GM19035 (cell line): ENCODE measurements around the gene AGPAT3.

Experiments
- ATAC-seq: cut with Tn5 transposase; IDR thresholded peaks from one replicate; pipeline ENCODE4 v1.9.1; 2021; ENCODE audit not compliant: unreplicated experiment

AGPAT3 gene

DNA sequence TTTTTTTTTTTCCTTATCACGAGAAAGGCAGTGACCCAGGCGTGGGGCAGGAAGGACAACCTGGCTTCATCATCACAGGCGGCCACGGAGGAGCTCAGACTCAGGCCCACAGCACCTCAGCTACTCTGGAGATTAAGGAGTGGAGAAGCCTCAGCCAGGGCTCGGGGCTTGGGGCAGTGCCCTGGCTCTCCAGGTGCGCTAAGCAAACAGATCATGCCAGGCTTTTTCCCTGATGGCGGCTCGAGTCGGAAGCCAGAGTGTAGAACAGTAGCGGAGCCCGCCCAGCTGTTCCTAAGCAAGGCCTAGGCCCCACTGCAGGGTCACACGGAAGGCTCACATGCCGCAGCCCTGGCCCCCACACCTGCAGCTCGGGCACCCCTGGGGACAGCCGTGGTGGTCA, 70.7 kb downstream of the AGPAT3 start:
- no peak for ATAC-seq

- no peak for ATAC-seq
Observed at GRCh38 chr21:43936247-43936967, 71.4 kb downstream of the AGPAT3 start.

GRCh38 chr21:43937051-43937832, 72.2 kb downstream of the AGPAT3 start:
- no peak for ATAC-seq

DNA sequence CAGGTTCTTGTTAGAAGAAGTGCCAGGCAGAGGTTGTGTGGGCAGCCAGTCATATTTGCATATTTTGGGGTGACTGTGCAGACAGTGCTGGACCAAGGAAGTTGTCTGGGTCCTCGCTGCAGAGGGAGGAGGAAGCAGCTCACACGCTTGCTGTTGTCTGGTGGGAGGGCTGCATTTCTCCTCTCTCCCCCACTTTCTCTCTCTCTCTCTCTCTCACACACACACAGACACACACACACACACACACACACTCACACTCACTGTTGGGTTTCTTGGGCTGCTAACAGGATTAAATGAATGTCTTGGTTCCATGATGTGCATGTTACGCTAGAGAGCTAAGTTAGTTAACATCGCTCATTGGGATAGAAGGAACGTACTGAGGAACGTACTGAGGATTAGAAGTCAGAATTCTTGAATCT, 72.9 kb downstream of the AGPAT3 start:
- ATAC-seq = no peak

DNA sequence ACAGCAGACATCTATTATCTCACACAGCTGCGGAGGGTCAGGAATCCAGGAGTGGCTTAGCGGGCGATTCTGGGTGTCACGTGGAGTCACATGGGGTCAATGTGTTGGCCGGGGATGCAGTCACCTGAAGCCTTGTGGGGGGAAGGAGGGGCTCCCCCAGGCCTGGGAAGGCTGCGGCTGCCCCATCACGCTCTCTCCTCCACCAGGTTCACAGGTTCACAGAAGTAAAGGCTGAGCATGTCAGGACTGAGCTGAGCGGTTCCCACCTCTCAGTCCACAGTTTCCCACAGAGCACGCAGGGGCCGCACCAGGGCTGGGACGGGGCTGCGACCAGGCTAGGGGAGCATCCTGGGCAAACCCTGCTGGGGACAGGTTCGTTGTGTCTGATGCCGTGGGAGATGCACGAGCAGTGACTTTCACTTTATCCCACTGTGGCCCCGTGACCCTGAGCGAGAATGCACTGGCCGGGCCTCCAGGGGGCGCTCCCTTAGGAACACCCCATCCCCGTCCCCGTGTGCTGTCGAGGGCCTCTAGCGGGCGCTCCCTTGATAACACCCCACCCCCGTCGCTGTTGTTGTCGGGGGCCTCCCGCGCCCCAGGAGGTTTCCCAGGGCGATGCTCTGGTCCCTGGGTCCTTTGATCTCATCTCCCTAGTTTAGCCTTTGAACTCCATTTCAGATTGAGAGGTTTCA, 73.9 kb downstream of the AGPAT3 start:
- ATAC-seq = peak; percentile 77

GRCh38 chr21:43939443-43940328, 74.7 kb downstream of the AGPAT3 start:
- no peak for ATAC-seq

DNA sequence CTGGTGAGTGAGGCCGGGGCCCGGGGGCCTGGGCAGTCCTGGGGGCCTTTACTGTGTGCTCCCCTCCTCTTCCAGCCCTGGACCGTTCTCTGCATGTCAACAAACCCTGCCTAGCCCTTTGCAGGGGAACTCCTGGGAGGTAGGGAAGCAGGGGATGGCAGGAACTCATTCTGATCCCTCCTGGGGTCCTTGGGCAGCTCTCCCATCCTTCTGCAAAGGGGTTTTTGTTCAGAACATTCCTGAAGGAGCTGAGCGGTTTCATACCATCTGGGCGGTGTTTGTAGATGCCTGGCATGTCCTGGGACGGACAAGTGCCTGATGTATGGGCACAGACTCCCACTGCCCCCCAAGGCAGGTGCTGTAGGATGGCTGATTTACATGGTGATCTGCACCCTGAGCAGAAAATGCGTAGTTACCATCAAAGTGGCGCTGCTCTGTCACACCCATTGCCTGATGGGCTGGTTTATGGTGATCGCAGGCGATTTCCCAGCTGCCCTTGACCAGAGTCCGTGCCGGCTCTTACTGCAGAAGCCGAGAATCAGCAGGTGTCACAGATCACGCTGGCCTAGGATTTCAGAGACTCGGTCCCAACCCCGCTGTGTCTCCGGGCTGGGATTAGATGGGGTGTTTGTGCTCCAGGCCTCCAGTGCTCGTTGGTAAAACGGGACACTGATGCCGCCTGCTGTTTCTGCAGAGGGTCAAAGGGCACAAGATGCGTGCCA, 75.5 kb downstream of the AGPAT3 start:
- ATAC-seq = no peak

DNA sequence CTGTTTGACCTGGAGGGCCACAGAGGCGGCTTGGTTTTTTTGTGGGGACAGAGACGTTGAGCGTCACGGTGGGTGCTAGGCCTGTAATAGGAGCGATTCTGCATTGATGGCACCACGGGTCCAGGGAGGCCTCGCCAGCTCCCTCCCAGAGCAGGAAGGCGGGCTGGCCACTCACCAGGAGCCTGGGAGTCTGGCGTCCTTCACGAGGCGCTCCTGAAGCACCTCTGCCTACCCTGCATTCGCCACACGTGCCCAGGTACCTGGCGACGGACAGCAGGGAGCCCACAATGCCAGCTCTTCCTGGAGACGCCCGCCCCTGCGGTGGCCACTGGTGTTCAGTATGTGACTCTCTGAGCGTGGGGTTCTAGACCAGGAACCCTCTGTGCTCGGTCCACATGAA, 77.2 kb downstream of the AGPAT3 start:
- no peak for ATAC-seq

DNA sequence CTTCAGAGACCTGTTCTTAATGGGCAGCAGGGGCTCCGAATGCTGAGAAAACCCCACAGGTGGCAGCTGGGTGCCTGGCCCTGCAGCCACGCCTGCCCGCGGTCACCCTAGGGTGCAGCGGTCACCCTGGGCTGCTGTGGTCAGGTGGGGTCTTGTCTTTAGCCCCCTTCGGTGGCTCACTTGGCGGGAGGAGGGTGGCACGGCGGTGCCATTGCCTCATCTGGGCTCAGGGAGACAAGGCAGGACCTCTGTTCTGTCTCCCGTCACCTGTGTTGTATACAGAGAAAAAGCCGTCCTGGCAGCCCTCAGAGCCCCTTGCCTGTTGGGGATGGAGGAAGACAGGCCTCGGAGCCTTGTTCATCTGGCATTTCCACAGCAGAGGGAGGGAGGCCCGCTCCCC, 77.6 kb downstream of the AGPAT3 start:
- no peak for ATAC-seq

DNA sequence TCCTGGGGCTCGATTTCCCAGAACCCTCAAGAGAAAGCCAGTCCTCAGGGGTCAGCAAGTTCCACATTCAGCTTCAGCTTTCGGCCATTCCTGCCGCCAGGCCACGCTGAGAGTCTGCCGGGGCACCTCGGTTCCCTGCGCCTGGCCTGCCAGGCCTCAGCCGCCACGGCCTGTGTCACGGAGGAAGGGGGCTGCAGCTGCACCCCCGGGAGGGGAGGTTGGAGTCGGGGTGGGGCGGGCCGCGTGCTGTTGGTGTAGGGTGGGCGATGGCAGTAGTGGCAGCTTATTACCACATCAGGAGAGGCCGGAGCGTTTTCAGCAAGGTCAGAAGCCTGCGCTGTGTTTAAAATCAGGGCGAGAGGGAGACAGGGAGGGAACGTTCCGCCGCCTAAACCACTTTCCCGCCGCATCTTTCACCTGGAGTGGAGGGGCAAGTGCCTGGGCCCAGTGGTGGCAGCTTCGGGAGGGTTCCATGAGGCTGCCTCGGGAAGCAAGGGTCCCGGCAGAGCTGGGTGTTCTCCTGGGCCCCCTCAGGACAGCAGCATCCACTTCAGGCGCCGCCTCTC, 78.6 kb downstream of the AGPAT3 start:
- ATAC-seq = no peak

GRCh38 chr21:43944078-43944633, 79.1 kb downstream of the AGPAT3 start:
- no peak for ATAC-seq

DNA sequence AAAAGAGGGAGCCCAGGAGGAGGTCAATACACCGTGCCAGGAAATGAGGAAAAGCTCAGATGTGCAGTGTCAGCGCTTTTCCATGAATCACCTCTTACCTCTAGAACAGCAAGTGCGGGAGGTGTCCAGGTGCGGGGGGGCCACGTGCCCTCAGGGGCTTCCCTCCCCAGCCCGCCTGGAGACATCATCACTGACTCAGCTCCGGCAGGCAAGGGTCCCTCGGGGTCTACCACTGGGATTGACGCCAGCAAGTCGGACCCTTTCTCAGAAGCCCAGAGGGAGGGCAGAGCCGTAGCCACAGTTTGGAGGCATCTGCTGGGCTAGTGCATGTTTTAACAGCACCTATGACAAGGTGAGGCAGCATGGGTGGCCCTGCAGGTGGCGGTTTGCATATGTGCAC, 79.7 kb downstream of the AGPAT3 start:
- no peak for ATAC-seq

DNA sequence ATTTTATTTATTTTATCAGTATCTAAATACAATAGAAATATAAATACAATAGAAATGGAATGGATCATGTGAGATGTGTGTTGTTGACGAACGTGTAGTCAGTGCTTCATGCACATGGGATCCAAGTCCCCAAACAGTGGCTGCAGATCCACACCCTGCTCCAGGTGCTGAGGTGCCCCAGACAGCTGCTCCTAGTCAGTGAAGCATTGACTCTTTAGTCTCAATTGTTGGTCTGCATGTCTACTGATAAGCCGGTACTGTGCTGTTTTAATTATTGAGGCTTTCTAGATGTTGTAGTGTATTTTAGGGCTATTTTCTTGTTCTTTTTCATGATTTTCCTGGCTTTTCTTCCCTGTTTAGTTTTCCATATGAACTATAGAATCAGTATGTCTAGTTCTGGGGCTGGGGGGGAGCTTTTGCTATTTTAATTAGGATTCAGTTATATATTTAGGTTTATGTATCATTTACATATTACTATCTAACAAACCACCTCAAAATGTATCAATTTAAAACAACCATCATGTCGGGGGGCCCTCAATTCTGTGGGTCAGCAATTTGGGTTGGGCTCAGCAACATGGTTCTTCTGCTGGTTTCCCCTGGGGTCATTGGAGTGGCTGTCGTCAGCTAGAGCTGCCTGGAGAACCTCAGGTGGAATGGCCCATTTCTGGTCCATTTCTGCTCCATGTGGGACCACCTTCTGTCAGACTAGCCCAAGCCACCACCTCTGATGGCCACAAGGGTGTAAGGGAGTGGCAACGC, 83.9 kb downstream of the AGPAT3 start:
- no peak for ATAC-seq

GRCh38 chr21:43949499-43950208, 84.6 kb downstream of the AGPAT3 start:
- no peak for ATAC-seq

DNA sequence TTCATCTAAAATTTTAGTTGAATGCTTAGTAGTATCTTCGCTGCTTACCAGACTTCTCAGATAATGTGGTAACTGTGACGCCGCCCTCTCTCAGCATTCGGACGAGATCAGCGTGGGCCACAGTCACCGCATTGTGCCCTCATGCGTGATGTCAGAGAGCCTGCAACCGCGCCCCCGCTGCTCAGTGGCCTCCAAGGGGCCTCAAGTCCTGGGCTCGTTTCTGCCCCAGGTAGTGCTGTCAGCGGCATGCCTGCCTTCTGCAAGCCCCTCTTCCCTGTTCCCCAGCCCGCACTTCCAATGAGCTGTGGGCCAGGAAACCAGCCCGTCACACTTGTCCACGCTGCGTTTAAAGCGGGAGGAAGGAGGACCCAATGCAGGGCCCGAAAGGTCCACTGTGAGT, 85.5 kb downstream of the AGPAT3 start:
- ATAC-seq = no peak

GRCh38 chr21:43950936-43951335, 85.9 kb downstream of the AGPAT3 start:
- ATAC-seq = no peak

DNA sequence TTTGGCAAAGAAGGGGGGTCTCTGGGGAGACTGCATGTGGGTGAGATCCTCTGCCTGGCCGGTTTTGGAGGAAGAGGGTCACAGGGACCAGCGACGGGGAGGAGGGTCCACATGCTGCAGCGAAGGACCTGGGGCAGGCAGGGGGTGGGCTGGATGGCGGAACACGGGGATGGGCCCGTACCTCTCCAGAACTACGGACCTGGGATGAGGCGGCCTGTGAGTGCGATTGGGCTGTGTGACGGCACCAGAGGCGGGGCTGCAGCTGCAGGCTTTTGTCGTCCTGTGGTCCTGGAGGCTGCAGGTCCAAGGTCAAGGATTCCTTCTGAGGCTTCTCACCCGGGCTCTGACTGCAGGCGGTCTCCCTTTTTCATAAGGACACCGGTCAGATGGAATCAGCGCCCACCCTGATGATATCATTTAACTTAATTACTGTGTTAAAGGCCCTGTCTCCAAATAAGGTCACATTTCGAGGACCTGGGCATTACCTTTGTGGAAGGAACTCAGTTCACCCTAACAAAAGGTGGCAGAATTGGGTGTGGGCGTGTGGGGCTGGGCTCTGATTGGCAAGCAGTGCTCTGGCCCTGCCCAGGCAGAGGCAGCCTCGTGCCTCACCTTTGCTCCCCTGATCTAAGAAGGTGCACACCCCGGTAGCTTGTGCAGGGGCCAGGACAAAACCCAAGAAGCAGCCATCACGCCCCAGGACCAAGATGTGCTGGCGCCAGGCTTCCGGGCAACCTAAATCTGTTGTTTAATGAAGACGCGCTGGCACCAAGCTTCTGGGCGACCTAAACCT, 87.1 kb downstream of the AGPAT3 start:
- no peak for ATAC-seq

DNA sequence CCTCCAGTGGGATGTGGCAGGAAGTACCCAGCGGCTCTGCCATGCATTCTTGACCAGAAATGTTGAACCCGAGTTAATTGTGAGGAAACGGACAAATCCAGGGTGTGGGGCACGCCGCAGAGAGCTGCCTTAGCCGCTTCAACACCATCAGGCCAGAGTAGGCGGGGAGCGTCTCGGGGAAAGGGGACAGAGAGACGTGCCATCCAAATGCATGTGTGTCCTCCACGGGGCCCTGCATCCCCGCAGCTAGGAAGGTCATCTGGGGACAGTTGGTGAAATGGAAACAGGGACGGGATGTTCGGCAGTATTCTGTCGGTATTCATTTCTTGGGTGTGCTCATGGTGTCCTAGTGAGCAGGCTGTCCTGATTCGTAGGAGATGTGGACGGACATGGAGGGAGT, 88.0 kb downstream of the AGPAT3 start:
- ATAC-seq = no peak
